ENCODE data around the gene PRSS1.

PRSS1 gene

GRCh38 chr7:142796501-142797390 lies 47.5 kb downstream of the PRSS1 start:
- no peak for DNase-seq

DNA sequence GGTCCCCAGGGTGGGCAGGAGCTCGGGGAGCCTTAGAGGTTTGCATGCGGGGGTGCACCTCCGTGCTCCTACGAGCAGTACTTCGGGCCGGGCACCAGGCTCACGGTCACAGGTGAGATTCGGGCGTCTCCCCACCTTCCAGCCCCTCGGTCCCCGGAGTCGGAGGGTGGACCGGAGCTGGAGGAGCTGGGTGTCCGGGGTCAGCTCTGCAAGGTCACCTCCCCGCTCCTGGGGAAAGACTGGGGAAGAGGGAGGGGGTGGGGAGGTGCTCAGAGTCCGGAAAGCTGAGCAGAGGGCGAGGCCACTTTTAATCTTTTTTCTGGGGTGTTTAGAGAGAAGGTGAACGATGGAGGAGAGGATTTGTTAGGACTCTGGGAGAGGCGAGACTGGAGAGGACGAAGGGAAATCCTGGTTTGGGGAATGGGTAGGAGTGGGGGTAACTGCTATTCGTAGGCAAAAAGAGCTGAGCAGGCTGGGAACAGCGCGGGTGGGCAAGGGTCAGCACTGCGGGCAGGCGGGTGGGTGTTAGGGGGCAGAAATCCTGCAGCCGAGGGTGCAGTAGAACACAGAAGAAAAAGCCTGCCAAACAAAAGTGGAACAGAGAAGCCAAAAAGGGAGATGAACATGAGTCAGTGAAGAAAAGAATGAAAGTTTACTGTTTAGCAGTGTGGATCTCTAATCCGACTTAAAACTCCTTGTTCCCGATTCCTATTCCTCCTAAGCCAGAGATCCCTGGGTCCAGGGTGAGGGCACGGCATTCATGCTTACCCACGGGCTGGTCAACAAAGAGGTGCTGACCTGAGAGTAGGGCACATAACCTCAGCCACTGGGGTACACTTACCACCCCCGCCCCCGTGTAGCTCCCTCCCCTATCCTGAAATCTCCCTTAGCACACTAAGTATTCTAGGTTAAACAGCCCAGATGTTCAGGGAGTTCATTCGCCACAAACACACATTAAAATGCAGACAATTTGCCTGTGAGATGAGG lies 48.4 kb downstream of the PRSS1 start:
- no peak for DNase-seq

- DNase-seq = no peak
These were observed 49.5 kb downstream of the PRSS1 start for GRCh38 chr7:142798451-142799436.

DNA sequence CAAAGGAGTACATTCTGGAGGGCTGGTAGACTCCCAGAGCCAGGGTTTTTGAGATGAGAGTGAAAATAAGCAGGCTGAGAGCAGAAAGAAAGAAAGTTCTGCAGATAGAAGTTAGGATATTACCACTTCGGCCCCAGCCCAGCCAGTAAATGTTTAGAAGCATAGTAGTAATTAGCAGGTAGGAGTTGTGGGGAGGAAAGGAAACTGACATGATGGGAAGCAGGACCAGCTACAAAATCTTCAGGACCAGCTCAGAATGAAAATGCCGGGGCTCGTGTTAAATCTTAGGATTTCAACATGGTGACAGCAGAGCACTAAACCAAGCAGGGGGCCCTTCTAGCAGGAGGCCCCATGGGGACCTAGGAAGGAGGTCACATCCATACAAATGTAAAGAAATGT lies 50.2 kb downstream of the PRSS1 start:
- DNase-seq = no peak

GRCh38 chr7:142800088-142800487 lies 50.8 kb downstream of the PRSS1 start:
- DNase-seq = no peak

DNA sequence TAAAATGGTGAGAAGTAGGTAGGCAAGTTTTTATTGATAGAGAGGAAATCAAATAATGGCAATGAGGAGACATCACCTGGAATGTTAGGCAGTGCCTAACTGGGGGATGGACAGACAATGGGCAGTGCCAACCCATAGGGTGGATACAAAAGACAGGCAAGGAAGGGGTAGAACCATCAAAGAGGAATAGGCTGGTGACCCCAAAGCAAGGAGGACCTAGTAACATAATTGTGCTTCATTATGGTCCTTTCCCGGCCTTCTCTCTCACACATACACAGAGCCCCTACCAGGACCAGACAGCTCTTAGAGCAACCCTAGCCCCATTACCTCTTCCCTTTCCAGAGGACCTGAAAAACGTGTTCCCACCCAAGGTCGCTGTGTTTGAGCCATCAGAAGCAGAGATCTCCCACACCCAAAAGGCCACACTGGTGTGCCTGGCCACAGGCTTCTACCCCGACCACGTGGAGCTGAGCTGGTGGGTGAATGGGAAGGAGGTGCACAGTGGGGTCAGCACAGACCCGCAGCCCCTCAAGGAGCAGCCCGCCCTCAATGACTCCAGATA lies 51.5 kb downstream of the PRSS1 start:
- no peak for DNase-seq

DNA sequence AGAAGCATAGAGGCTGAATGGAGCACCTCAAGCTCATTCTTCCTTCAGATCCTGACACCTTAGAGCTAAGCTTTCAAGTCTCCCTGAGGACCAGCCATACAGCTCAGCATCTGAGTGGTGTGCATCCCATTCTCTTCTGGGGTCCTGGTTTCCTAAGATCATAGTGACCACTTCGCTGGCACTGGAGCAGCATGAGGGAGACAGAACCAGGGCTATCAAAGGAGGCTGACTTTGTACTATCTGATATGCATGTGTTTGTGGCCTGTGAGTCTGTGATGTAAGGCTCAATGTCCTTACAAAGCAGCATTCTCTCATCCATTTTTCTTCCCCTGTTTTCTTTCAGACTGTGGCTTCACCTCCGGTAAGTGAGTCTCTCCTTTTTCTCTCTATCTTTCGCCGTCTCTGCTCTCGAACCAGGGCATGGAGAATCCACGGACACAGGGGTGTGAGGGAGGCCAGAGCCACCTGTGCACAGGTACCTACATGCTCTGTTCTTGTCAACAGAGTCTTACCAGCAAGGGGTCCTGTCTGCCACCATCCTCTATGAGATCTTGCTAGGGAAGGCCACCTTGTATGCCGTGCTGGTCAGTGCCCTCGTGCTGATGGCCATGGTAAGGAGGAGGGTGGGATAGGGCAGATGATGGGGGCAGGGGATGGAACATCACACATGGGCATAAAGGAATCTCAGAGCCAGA lies 52.5 kb downstream of the PRSS1 start:
- DNase-seq = no peak

- no peak for DNase-seq
These were observed 53.0 kb downstream of the PRSS1 start for GRCh38 chr7:142802301-142802700.

Data from NCI-H1105 (cell line).